ENCODE measurements around the gene TOP2B. TPM values are rescaled to one million over a fixed set of nuclear protein-coding genes. Genes with fewer than 3 reads are reported as not detected.

The TOP2B gene, protein sequence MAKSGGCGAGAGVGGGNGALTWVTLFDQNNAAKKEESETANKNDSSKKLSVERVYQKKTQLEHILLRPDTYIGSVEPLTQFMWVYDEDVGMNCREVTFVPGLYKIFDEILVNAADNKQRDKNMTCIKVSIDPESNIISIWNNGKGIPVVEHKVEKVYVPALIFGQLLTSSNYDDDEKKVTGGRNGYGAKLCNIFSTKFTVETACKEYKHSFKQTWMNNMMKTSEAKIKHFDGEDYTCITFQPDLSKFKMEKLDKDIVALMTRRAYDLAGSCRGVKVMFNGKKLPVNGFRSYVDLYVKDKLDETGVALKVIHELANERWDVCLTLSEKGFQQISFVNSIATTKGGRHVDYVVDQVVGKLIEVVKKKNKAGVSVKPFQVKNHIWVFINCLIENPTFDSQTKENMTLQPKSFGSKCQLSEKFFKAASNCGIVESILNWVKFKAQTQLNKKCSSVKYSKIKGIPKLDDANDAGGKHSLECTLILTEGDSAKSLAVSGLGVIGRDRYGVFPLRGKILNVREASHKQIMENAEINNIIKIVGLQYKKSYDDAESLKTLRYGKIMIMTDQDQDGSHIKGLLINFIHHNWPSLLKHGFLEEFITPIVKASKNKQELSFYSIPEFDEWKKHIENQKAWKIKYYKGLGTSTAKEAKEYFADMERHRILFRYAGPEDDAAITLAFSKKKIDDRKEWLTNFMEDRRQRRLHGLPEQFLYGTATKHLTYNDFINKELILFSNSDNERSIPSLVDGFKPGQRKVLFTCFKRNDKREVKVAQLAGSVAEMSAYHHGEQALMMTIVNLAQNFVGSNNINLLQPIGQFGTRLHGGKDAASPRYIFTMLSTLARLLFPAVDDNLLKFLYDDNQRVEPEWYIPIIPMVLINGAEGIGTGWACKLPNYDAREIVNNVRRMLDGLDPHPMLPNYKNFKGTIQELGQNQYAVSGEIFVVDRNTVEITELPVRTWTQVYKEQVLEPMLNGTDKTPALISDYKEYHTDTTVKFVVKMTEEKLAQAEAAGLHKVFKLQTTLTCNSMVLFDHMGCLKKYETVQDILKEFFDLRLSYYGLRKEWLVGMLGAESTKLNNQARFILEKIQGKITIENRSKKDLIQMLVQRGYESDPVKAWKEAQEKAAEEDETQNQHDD (N-terminal part only)
- 10 to 100 TPM; 71.2 to 73.2 (median 71.7) TPM for total RNA-seq

DNA sequence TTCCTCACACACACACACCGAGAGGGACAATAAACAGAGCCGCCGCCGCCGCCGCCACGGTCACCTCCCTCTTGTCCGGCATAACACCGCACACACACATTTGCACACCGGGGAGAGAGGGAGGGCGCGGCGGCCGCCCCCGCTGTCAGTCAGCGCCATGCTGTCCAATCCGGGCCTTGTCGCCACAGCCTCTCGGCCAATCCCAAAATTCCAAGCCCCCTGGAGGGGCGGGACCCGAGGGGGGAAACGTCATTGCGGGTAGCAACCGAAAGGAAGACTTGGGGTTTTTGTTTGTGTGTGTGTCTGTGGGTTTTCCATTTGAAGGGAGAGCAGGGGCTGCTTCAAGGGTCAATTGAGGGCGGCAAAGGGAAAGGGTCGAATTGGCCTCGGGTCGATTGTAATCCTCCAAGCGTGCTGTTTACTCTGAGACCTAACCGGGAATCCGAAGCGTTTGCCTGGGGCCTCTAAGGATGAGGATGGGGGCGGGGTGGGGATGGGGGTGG lies at the start of gene TOP2B:
Gene TOP2B, minus strand, starts transcription at position 96 of the 503 bp plus-strand sequence. CDS start 610 bp downstream, outside the sequence.
- Mint-ChIP-seq H3K36me3 (ENCODE audit: insufficient read depth) (no peaks in the 10 kb centered on the region), H3K9me3 (no peaks in the 10 kb centered on the region), H3K4me3 (peak within 1 kb of the TSS; percentile 93), H3K4me1 (ENCODE audit: low read depth) (peaks cover 46% of the 10 kb centered on the region), H3K27me3 (ENCODE audit: low read depth) (no peaks in the 10 kb centered on the region)
- DNase-seq (peak; percentile 90), ATAC-seq (peak; percentile 91 to 93)

DNA sequence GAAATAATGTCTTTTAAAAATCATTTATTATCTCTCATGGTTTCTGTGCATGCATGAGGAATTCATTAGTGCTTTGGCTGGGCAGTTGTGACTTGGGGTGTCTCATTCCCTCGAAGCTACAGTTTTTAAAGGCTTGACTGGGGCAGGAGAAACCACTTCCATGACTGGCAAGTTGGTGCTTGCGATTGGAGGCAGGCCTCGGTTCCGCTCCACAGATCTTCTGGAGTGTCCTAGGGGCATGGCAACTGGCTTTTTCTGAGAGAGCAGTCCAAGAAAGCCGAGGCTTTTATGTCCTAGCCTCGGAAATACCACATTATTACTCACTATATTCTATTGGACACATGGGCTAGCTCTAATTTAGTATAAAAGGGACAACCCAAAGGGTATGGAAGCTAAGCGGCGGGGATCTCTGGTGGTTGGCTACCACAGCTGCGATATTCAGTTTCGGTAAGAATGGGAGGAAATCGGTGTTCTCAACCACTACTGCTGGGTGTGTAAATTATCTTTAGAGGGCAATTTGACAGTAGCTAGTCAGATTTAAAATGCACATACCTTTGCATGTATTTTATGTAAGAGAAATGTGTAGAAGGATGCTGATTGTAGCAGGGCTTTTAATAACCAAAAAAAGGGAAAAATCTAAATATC lies 48.8 kb upstream of the TOP2B start:
- Mint-ChIP-seq H3K27me3 (ENCODE audit: low read depth) (peaks cover 2% of the 10 kb centered on the region), H3K9me3 (no peaks in the 10 kb centered on the region), H3K4me3 (no peak overlapping the region), H3K4me1 (ENCODE audit: low read depth) (no peaks in the 10 kb centered on the region), H3K36me3 (ENCODE audit: insufficient read depth) (peaks cover 10% of the 10 kb centered on the region)
- DNase-seq: no peak
- no peak for ATAC-seq

DNA sequence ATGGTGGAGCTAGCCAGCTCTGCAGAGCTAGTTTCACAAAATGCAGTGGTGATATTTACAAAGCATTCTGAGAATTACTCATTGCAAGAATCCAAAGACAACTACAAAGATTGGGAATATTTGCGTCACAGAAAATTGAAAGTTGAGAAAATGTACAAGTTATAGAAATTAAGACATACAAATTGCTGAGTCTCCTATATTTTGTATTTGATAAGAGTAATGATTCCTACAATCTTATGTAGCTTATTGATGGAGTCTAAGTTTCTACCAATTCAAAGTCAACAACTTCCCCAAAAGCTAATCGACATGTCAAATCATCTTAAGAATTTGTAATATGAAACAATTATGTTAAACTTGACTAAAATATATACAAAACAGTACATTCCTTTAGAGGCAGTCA lies 46.4 kb upstream of the TOP2B start:
- no peaks in the 10 kb centered on the region for H3K9me3 Mint-ChIP-seq
- H3K27me3 Mint-ChIP-seq (ENCODE audit: low read depth): peaks cover 9% of the 10 kb centered on the region
- no peak overlapping the region for H3K4me3 Mint-ChIP-seq
- ATAC-seq (no peak), DNase-seq (no peak)
- H3K4me1 Mint-ChIP-seq (ENCODE audit: low read depth): no peaks in the 10 kb centered on the region
- no peaks in the 10 kb centered on the region for H3K36me3 Mint-ChIP-seq (ENCODE audit: insufficient read depth)

DNA sequence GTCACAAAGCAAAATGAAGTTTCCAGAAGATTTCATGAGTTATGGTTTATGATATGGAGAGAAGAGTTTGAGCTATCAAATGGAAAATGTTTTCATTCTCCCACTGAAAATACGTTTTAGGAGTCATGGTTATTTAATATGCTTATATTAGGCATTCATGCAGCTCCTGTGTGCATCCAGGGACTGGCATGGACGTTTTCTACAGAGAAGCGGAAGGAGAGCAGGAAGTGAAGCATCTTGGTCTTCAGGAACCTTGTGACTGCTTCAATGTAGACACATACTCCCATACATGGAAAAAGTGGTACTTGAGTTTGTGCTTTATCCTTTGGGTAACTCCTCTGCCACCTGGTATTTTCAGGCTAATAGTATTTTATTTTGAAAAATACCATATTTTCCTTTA lies 43.3 kb upstream of the TOP2B start:
- Mint-ChIP-seq H3K36me3 (ENCODE audit: insufficient read depth) (no peaks in the 10 kb centered on the region), H3K4me1 (ENCODE audit: low read depth) (no peaks in the 10 kb centered on the region), H3K9me3 (no peaks in the 10 kb centered on the region), H3K27me3 (ENCODE audit: low read depth) (peaks cover 16% of the 10 kb centered on the region), H3K4me3 (no peak overlapping the region)
- ATAC-seq: no peak
- no peak for DNase-seq

DNA sequence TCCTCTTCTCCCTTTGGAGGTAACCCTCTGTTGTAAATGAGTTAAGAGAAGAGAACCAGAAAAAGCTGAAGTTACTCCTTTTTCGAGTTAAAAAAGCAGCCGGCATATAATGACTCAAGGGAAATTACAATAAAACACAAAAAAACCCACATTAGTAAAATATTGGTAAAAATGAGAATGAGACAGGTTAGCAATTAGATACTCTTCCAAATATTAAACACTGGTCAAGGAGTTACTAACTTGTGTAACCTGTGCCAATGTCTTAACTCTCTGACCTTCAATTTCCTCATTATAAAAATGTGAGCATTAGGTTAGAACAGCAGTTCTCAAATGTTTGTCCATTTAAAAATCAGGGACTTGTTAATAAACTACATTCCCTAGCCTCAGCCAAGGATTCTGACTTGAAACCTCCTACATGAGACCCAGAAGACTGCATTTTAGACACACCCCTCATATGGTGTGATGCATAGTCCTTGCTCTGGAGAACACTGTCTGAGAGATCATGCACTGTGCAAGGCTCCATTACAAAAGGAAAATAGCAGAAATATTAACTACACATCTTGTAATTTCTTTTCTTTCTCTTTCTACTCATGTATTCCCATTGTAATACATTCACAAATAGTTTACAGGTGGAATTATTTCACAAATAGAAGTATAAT lies 42.7 kb upstream of the TOP2B start:
- ATAC-seq (no peak), DNase-seq (no peak)
- Mint-ChIP-seq H3K4me3 (no peak overlapping the region), H3K4me1 (ENCODE audit: low read depth) (no peaks in the 10 kb centered on the region), H3K9me3 (no peaks in the 10 kb centered on the region), H3K36me3 (ENCODE audit: insufficient read depth) (no peaks in the 10 kb centered on the region), H3K27me3 (ENCODE audit: low read depth) (peaks cover 16% of the 10 kb centered on the region)

DNA sequence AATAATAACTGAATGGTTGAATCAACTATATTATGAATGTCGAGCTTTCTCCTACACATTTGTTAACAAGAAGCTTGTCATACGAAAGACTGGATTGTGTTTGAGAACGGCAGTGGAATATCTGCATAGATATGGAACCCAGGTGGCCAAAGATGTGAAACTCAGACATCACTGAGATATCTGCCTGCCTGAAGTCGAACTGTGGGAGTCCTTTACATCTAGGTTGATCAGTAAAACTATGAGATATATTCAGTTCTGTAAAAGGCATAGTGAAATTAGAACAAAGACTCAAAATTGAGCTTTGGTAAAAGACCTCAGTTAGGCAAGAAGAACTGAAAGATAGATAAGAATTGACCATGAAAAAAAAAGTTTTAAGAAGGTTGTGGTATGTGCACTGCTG lies 41.5 kb upstream of the TOP2B start:
- Mint-ChIP-seq H3K4me1 (ENCODE audit: low read depth) (no peaks in the 10 kb centered on the region), H3K9me3 (no peaks in the 10 kb centered on the region), H3K36me3 (ENCODE audit: insufficient read depth) (no peaks in the 10 kb centered on the region), H3K4me3 (no peak overlapping the region), H3K27me3 (ENCODE audit: low read depth) (peaks cover 16% of the 10 kb centered on the region)
- no peak for DNase-seq
- ATAC-seq: no peak

DNA sequence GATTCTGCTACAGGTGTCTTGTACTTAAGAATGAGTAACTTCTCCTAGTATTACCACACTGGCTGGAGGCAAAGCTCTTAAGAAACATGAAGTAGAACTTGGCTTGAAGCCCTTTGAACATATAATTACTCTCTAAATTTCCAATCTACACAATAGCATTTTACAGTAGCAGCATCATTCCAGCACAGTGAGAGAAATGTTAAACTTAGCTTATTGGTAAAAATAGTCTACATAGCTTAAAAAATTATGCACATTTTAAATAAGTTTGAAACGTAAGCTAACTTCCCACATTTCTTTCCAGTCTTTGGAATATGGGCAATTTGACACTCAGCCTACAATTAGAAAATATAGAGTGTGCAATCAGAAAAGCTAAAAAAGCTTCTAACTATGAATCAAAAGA lies 32.8 kb upstream of the TOP2B start:
- Mint-ChIP-seq H3K27me3 (ENCODE audit: low read depth) (no peaks in the 10 kb centered on the region), H3K36me3 (ENCODE audit: insufficient read depth) (no peaks in the 10 kb centered on the region), H3K9me3 (no peaks in the 10 kb centered on the region), H3K4me1 (ENCODE audit: low read depth) (no peaks in the 10 kb centered on the region), H3K4me3 (no peak overlapping the region)
- ATAC-seq (no peak), DNase-seq (no peak)

DNA sequence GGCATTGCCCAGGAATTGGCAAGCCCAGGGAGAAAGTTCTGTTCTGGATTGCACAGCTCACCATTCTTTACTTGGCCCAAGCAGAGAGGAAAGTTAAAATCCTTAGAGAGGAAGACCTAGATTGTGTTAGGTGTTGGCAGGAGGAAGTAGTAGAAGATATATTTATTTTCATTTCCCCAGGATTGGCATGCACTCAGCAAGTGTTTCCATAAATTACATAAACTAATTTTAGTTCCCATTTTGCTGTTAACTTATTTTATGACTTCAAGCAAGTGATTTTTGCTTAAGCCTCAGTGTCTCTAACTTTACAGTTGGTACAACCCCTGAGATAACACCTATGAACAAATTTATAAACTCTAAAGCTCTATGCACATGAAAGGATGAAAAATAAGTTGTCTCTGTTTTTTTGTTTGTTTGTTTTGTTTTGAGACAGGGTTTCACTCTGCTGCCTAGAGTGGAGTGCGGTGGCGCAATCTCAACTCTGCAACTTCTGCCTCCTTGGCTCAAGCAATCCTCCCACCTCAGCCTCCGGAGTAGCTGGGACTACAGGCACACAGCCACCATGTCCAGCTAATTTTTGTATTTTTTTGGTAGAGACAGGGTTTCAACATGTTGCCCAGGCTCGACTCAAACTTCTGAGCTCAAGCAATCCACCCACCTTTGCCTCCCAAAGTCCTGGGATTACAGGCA lies 31.2 kb upstream of the TOP2B start:
- Mint-ChIP-seq H3K4me1 (ENCODE audit: low read depth) (no peaks in the 10 kb centered on the region), H3K36me3 (ENCODE audit: insufficient read depth) (no peaks in the 10 kb centered on the region), H3K9me3 (no peaks in the 10 kb centered on the region), H3K27me3 (ENCODE audit: low read depth) (no peaks in the 10 kb centered on the region), H3K4me3 (no peak overlapping the region)
- DNase-seq (no peak), ATAC-seq (no peak)

DNA sequence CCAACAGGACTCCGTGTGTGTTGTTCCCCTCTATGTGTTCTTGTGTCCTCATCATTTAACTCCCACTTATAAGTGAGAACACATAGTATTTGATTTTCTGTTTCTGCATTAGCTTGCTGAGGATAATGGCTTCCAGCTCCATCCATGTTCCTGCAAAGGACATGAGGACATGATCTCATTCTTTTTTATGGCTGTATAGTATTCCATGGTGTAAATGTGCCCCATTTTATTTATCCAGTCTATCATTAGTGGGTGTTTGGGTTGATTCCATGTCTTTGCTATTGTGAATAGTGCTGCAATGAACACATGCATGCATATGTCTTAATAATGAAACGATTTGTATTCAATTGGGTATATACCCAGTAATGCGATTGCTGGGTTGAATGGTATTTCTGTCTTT lies 28.5 kb upstream of the TOP2B start:
- DNase-seq: no peak
- Mint-ChIP-seq H3K27me3 (ENCODE audit: low read depth) (peaks cover 5% of the 10 kb centered on the region), H3K4me3 (no peak overlapping the region), H3K9me3 (no peaks in the 10 kb centered on the region), H3K36me3 (ENCODE audit: insufficient read depth) (no peaks in the 10 kb centered on the region), H3K4me1 (ENCODE audit: low read depth) (no peaks in the 10 kb centered on the region)
- ATAC-seq: no peak

DNA sequence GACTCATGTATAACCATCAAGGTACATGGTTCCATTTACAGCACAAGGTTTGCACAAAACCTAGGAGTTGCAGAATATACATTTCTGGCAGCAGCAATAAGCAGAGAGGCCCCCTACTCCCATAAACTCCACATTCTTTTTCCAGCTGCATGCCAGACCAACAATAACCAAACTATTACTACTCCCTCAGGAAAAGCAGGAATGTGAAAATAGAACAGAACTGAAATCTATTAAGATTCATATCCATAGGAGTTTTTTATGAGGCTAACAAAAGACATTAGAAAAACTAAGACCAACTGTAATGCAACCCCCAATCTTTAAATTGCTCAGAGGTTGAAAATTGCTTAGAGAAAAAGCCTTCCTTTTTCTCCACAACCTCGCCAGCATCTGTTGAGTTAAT lies 27.6 kb upstream of the TOP2B start:
- Mint-ChIP-seq H3K27me3 (ENCODE audit: low read depth) (peaks cover 5% of the 10 kb centered on the region), H3K4me3 (no peak overlapping the region), H3K9me3 (no peaks in the 10 kb centered on the region), H3K36me3 (ENCODE audit: insufficient read depth) (no peaks in the 10 kb centered on the region), H3K4me1 (ENCODE audit: low read depth) (no peaks in the 10 kb centered on the region)
- no peak for DNase-seq
- no peak for ATAC-seq

DNA sequence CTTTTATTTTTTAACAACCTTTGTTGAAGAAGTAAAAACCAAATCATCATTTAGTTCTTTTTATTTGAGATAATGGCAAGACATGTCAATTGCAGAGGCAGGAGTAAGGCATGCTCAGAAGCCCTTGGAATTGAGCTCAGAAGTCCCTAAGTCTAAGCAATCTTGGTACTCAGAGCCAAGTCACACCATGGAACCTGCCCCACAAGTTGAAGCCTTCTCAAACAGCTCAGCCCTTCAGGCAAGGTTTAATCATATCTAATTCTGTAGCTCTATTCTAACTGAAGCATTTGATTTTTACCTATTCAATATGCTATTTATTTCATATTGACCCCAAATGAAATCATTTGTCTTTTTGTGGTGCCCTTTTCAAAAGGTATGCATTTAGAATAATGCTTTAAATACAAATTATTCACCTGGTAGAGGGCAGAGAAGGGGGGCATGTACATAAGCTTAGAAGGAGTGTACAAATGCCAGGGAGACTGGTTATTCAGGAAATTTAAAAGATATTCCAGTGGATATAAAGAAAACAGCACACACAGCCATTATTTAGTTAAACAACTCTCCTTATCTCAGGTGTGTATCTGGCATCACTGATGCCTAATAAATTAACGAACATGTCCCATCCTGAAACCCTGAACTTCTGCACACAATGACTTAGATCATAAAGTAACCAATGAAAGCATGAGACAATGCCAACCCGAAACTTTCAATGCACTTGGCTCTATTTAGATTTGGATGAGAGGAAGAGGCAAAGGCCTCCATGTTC lies 26.2 kb upstream of the TOP2B start:
- Mint-ChIP-seq H3K4me3 (no peak overlapping the region), H3K9me3 (no peaks in the 10 kb centered on the region), H3K4me1 (ENCODE audit: low read depth) (no peaks in the 10 kb centered on the region), H3K36me3 (ENCODE audit: insufficient read depth) (no peaks in the 10 kb centered on the region), H3K27me3 (ENCODE audit: low read depth) (peaks cover 5% of the 10 kb centered on the region)
- ATAC-seq (no peak), DNase-seq (no peak)

DNA sequence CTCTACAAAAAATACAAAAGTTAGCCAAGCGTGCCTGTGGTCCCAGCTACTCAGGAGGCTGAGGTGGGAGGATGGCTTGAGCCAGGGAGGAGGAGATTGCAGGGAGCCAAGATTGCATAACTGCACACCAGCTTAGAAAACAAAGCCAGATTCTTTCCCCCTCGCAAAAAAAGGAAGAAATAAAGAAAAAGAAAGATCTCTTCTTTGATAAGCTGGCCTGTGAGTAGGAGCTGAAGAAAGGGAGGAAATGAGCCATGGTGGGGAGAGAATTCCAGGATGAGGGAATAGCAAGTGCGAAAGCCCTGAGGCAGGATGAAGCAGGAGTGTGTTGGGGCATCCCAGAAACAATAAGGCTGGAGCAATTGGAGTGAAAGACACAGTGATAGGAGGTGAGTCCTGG lies 24.5 kb upstream of the TOP2B start:
- Mint-ChIP-seq H3K4me1 (ENCODE audit: low read depth) (no peaks in the 10 kb centered on the region), H3K4me3 (no peak overlapping the region), H3K9me3 (no peaks in the 10 kb centered on the region), H3K27me3 (ENCODE audit: low read depth) (peaks cover 5% of the 10 kb centered on the region), H3K36me3 (ENCODE audit: insufficient read depth) (no peaks in the 10 kb centered on the region)
- ATAC-seq (no peak), DNase-seq (no peak)
